Inferior parietal cortex (tissue), 1 donor: Measurements from ENCODE around the gene RPP30.
"Not testable (repeated sequence)": the region's sequence is repeated elsewhere in the genome, so short reads cannot be mapped to it uniquely, and the experiment has no call there.

Experiments
- DNase-seq: peaks from one replicate; pipeline ENCODE4 v3.0.0-alpha.2; 2016; ENCODE audit errors: extremely low spot score

RPP30 gene

DNA sequence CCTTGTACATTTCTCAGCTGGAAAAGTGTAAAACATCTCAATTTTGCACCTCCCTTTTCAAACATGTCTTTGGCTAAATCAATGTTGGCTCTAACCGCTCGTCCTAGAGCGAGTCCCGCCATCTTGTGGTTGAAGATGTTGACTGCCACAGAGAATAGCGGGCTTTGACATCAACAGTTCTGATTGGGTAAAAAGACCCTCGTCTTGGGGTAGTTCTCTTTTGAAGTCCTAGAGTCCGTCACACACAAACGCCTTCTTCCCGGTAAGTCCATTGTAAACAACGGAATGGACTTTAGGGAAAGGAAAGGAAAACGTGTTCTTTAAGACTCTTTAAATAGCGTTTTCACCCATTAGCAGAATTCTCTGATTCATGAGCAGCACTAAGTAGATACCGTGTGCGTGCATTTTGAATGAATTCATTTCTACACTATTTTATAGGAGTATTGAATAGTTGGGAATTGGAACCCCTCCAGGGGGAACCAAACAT lies 452 bp upstream of the RPP30 start:
- DNase-seq = peak; percentile 79

DNA sequence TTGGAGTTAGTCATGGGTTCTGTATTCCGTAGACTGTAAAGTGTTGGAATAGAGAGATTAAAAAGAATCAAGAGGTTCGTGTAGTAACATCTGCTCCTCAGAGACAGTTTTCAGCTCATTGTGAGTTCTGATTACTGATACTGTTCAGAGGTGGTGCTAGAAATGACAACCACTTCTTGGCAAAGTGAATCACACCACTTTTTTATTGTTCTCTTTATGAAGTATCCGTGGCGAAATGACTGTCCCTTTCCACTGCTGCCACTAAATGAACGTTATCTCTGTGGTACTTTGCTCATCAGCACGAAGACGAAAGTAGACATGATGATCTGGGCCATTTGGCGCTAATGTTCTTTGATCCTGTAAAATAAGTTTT lies 860 bp downstream of the RPP30 start:
- DNase-seq = no peak

DNA sequence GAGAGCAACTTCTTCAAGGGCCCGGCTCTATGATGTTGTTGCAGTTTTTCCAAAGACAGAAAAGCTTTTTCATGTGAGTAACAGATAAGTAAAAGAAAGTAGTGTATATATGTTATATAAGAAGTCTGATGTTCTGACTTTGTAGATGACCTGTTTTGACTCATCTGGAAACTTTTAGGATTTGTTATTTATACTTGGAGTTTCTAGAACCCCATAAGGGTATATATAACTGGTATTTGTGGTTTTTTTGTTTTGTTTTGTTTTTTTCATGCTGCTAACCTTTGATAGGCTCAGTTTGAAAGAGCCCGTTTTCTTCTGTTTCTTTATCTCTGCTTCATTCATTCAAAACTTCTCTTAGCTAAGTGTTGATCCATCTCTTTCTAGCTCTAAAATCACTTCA lies 7.3 kb downstream of the RPP30 start:
- no peak for DNase-seq

DNA sequence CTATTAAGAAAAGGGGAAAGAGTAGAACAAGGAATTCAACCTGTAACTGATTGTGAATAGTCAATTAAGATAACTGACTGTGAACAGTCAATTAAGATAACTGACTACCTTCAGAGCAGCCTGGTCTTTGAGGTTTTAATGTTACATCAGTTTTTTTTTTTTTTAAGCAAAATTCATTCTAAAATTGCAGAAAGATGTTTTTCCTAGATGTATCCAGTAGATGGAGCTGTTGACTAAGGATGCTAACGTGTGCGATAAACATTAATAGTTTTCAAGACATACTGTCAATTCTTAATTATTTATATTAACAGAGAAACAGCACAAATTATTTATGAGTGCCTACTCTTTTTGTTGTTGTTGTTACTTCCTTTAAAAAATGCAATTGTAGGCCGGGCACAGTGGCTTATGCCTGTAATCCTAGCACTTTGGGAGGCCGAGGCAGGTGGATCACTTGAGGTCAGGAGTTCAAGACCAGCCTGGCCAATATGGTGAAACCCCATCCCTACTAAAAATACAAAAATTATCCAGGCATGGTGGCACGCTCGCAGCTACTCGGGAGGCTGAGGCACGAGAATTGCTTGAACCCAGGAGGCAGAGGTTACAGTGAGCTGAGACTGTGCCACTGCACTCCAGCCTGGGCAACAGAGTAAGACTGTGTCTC lies 8.4 kb downstream of the RPP30 start:
- peak; percentile 64 for DNase-seq

DNA sequence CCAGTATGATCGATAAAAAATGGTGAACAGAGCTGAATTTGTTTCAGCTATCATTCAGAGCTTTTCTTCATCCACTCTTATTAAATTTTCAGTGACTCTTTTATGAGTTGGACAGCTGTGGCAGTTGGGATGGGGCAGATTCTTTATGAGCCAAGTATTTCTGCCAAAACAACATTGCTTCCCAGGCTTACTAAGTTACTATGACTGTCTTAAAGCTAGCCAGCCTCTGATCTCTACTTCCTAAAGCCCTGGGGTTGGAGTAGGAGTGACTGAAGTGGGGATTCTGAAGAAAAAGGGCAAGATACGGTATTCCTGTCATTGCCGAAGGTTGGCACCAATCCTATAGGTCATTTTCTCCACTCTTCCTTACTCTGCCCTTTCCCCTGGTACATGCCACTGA lies 12.7 kb downstream of the RPP30 start:
- no peak for DNase-seq

DNA sequence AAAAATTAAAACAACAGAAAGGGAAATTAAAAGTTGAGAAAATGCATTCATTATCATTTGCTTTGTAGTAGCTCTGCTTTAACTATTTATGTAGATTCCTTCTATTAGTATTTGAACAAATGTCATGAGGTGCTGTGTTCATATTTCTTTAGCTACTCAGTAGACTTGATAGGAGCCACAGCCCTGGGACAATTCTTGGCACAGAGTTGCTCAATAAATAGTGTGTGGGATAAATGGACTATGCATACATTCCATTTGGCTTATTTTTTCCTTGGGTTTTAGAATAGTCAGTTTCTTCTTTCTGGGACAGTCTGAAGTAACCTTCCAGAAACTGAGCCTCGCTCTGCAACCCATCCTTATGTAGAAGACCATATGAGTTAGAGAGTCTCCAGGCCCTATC lies 13.4 kb downstream of the RPP30 start:
- DNase-seq = no peak

DNA sequence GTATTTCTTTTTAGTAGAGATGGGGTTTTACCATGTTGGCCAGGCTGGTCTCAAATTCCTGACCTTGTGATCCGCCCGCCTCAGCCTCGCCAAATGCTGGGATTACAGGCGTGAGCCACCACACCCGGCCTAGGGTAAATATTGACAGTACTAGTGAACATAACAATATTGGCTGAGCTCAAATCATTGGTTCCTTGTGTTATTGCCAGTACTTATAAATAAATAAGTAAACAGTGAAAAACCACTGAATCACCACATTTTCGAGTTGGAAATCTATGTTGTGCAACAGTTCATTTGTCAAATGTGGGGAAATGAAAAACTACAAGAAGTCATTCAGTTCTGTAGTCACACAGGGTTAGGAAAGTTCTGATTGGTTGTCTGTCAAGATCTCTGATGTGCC lies 15.8 kb downstream of the RPP30 start:
- no peak for DNase-seq

DNA sequence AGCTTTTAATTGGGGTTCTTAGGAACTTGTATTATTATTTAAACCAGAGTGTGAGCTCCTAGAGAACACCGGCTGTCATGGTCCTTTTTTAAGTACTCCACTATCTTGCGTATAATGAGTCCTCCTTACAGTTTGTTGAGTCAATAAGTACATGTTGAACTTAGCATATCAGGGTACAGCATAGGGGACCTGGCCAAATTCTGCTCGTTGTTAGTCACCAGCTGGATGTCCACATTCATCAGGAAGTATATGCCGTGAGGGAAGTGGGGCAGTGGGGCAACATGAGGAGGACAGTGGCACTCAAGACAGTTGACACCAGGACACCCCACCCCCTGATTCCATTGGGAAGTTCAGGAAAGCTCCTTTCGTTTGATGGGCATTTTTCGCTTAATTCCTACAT lies 16.6 kb downstream of the RPP30 start:
- DNase-seq = no peak

DNA sequence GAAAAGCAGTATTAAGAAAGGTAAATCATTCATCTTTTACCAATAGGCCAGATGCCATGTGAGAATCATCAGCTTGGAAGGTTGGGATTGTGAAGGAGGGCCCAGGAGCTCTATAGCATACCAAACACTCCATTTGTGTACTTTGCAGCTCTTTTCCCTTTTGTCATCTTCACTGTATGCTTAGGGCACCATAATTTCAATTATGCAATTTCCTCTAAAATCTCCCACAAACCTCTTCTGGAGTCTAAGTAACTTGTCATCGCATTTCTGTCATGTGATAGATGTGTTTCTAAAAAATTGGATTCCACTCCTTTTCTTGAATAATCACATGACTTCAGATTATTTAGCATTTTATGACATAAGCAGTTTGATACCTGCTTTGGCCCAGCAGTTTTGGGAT lies 17.9 kb downstream of the RPP30 start:
- DNase-seq = no peak

DNA sequence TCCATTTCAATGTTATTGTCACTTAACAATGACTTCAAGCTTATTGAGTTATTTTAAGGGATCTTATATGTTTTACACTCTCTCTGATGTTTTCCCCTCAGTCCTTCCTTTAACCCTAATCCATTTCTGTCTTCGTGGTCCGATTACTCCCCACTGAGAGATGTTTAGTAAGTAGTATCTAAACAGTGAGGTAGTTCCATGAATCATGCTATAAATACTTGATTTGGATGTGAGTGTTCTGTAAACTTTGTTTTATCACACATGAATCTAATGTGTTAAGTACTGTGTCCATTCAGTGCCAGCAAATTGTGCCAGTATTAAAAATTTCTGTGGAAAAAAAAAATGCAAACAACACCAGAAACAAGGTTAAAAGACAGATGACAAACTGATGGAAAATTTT lies 18.6 kb downstream of the RPP30 start:
- DNase-seq = no peak

DNA sequence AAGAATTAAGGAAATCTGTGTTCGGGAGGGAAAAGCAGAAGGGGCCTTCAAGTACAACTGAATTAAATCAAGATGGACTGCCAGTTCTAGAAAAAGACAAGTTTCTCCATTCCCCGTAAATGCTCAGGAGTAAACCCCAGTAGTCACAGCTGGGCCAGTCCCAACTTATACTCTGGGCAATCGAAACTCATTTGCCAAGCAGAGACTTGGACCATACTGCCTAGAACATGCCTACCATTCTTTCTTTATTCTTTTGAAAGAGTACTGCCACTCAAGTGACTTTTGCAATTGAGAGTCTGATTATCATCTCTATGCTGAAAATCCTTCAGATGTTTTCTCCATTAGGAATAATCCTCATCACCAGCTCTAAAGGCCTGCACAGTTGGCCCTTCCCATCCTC lies 21.4 kb downstream of the RPP30 start:
- no peak for DNase-seq

DNA sequence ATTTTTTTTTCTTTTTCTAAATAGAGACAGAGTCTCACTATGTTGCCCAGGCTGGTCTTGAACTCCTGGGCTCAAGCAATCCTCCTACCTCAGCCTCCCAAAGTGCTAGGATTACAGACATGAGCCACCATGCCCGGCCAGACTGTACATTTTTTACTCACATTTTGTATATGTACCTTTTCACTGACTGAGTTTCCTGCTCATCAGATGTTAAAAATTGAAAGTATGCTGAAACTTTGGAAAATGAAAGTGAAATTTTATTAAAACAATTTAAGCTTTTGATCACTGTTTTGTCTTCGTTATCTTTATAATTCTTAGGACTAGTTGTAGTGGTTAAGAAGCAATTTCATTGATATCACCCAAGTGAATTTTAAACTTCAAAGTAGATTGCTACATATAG lies 25.1 kb downstream of the RPP30 start:
- not testable (repeated sequence) for DNase-seq

DNA sequence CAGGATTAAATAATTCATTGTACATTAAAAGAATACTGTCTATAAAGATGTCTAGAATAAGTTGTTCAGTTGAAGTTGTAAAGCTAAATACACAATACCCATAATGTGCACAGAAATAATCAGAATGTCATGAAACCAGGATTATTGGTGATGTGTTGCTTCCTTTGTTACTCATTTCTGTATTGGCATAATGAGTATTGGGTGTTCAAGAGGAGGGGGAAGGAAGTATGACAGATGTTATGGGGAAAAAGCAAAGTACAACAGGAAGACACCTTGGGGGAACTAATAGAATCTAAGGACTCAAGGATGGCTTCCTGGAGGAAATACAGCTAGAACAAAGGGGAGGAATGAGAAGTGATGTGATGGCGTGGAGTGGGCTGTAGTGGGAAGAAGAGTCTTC lies 34.2 kb downstream of the RPP30 start:
- DNase-seq = no peak

DNA sequence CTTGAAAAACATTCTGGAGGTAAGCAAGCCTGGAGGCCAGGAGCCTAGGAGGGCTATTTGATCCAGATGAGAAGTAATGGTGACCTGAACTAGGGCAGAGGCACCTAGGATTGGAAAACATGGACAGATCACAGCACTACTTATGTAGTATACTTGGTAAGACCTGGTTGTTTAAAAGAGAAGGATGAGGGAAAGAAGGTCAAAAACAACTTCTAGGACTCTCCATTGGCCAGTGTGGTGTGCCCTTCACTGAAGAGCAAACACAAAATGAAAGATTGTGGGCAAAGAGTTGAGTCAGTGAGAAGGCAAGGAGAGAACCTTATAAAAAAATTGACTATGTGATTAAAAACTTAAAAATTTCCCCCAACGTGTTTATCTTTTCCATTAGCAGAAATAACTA lies 34.8 kb downstream of the RPP30 start:
- DNase-seq = no peak

DNA sequence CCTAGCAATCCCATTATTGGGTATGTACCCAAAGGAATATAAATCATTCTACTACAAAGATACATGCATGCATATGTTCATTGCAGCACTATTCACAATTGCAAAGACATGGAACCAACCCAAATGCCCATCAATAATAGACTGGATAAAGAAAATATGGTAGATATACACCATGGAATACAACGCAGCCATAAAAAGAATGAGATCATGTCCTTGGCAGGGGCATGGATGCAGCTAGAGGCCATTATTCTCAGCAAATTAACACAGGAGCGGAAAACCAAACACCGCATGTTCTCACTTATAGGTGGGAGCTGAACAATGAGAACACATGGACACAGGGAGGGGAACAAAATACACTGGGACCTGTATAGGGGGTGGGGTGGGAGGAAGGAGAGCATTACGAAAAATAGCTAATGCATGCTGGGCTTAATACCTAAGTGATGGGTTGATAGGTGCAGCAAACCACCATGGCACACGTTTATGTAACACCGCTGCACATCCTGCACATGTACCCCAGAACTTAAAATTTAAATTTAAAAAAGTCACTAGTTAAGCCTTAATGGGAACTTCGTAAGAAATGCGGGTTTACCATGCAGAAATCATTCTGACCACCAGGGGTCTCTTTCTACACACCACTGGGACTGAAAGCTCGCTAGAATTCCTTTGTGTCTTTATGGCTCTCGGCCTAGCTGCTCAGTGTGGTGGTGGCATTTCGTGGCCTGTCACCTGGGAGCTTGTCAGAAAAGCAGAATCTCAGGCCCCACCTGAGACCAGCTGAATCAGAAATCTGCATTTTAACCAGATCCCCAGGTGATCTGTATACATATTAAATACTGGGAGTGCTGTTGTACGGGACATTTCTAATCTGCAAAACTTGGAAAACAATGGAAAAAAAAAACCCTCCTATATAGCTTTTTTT lies 39.6 kb downstream of the RPP30 start:
- peak; percentile 95 for DNase-seq

DNA sequence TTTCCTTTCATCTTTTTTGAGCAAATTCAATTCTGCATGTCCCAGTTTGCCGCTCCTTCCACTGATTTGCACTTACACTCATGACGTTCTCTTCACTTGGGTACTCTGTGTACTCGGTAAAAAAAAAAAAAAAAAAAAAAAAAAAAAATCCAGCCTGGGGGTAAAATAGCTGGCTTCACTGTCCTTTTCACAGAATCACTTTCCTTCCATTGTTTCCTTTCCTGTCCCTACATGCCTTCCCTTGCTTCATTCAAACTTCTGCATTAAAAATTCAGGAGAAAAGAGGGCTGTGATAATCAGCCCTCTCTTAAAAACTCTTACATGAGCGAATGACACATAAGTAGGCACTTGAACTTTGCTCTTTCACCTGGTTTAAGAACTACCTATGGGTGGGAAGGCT lies 40.4 kb downstream of the RPP30 start:
- DNase-seq = no peak

DNA sequence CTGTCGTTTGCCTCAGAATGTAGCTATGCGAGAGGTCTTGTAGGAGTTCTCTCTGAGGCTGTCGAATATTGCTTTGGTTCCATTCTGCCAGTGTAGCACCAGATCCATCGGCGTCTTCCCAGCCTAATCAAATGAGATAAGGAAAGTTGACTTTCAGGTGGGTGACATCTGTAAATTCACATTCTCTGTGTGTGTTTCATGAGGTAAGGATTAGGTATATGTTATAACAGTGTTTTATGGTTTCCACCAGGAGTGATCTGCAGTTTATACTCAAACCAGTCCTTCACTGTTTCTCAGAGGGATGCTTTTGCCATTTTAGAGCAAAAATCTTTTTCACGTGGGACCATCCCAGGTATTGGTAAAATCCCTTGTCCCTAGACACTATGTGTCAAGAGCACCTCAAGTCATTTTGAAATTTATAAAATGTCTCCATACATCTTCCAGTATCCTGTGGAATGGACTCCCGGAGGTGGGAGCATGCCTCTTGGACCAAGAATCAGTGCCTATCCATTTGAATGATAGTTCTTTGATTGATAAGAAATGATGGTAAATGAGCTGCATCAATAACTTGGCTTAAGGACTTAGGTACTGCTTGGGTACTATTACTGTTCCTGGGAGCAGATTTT lies 41.2 kb downstream of the RPP30 start:
- DNase-seq = no peak

DNA sequence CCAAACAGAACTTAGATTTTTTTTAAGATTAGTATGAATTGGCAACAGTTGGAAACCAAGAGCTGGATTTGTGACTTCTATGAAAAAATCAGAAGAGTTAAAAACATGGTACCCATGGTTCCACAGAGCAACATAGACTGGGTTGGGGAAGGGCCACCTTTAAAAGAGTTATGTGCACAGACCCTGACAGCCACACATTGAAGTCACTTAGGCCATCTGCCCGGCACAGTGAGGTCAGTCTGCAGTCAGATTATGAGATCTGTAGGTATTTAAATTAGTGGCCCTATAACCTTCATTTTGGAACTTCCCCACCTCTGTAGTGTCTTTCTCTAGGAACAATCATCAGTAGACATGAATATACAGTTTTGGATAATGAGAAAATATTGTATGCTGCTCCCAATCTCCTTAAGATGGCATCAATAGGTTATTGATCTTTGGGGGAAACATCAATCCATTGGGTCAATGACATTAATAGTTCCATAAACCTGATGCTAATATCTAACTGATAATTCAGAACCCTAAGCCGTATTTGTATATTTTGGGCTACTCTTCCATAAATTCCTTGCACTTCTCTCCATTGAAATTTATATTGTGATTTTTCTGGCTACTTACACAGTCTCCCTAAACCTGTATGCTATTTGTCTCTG lies 42.1 kb downstream of the RPP30 start:
- no peak for DNase-seq

DNA sequence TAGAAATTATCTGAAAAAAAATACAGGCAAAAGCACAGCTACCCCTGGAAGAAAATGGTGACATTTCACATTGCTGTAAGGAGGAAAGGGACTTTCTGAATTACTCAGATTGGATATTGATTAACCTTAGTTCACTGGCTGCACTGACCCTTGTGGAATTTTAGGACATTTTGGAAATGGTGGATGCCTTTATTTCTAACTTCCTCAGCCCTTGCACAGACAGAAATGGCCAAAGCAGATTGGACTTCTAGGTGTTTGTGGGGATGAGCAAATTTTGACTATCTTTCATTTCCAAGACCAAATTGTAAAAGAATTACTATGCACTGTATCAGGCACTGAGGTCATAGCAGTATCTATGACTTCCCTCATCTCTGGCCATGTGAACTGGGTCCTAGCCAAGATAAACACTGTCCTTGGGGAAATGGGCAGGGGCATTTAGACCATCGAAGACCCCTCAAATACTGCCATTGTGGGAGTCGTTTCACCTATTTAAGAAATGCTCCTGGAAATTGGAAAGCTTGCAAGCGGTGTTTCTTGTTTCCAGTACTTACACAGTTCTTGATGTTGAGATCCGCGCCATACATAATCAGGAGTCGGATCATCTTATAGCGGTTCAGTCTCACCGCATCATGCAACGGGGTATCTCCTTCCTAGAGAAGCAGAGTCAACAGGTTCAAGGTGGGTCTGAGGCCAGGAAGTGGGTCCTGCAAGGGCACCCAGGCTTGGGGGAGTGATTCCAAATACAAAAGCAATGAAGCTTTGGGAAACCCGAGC lies 43.4 kb downstream of the RPP30 start:
- DNase-seq = no peak

DNA sequence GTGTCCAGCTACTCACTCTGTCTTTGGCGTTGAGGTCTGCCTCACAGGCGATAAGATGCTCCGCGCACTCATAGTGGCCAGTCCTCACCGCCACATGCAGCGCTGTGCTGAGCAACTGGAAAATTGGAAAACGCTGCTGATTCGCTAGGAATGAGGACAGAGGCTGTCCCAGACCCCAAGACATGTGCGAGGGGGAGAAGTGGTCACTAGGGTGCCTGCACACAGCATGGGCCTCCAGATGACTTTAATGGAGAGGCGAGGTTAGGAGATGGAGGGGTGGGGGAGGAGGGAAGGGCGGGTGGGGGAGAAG lies 43.9 kb downstream of the RPP30 start:
- DNase-seq = no peak

DNA sequence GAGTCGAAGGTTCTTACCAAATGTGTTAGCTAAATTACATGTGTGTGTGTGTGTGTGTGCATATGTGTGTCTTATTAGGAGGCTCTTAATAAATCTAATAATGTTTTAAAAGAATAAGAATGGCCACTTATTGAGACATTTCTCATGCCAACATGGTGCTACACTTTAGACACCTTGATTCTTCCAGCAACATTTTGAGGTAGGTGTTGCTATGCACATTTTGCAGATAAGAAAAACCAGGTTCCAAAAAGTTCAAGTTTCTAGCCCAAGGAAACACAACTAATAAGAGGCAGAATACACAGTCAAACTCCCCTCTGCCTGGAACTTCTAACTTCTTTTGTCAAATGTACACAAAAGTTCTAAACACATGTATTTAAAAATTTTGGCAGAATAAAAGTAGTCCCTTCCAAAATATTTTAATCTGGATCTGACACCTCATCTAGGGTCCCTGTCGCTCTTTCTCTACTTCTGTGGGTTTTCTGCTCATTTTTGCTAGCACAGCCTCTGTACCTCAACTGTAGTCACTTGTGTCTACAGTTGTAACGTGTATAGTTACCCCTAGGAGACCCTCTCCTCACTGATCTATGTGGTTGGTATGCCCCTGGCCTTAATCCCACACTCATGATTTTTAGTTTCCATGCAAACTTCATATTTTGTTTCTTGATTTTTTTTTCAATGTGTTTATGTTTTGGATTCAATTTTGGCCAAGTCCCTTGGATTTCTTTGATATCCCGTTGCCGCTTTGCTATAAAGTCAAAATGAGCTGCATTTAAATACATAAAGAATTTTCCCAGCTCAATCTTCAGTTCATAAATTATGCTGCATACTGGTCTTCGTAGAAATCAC lies 44.8 kb downstream of the RPP30 start:
- DNase-seq = no peak
